Measurements from ENCODE around the gene CDH12.

CDH12 gene

GRCh38 chr5:22465616-22466015 is 387.5 kb downstream of the CDH12 start:
- no peak for TF ChIP-seq REST (IDR thresholded peaks at IDR 0.05; ENCODE audit: insufficient read depth in 1 of 2, low read depth in 2 of 2, low read length in 2 of 2)
- TF ChIP-seq TAF1 (IDR thresholded peaks at IDR 0.05; ENCODE audit: borderline replicate concordance, insufficient read depth, low read length), result no peak
- TF ChIP-seq SIN3A (IDR thresholded peaks at IDR 0.05; ENCODE audit: borderline replicate concordance, insufficient read depth, low read length), result no peak
- no peak for TF ChIP-seq POLR2AphosphoS5 (IDR thresholded peaks at IDR 0.05; ENCODE audit: low read depth, low read length)
- TF ChIP-seq FOXP2 (optimal IDR thresholded peaks at IDR 0.05; ENCODE audit: borderline replicate concordance, extremely low read depth, extremely low read length, insufficient read depth), result no peak

- TF ChIP-seq SIN3A (IDR thresholded peaks at IDR 0.05; ENCODE audit: borderline replicate concordance, insufficient read depth, low read length), result no peak
- TF ChIP-seq REST (IDR thresholded peaks at IDR 0.05; ENCODE audit: insufficient read depth in 1 of 2, low read depth in 2 of 2, low read length in 2 of 2), result no peak
- TF ChIP-seq FOXP2 (optimal IDR thresholded peaks at IDR 0.05; ENCODE audit: borderline replicate concordance, extremely low read depth, extremely low read length, insufficient read depth), result no peak
- TF ChIP-seq TAF1 (IDR thresholded peaks at IDR 0.05; ENCODE audit: borderline replicate concordance, insufficient read depth, low read length), result no peak
- no peak for TF ChIP-seq POLR2AphosphoS5 (IDR thresholded peaks at IDR 0.05; ENCODE audit: low read depth, low read length)
Measured at GRCh38 chr5:22465177-22465576, 388.0 kb downstream of the CDH12 start.

GRCh38 chr5:22460189-22460588 is 393.0 kb downstream of the CDH12 start:
- TF ChIP-seq SIN3A (IDR thresholded peaks at IDR 0.05; ENCODE audit: borderline replicate concordance, insufficient read depth, low read length), result no peak
- no peak for TF ChIP-seq REST (IDR thresholded peaks at IDR 0.05; ENCODE audit: insufficient read depth in 1 of 2, low read depth in 2 of 2, low read length in 2 of 2)
- TF ChIP-seq TAF1 (IDR thresholded peaks at IDR 0.05; ENCODE audit: borderline replicate concordance, insufficient read depth, low read length), result no peak
- no peak for TF ChIP-seq POLR2AphosphoS5 (IDR thresholded peaks at IDR 0.05; ENCODE audit: low read depth, low read length)
- no peak for TF ChIP-seq FOXP2 (optimal IDR thresholded peaks at IDR 0.05; ENCODE audit: borderline replicate concordance, extremely low read depth, extremely low read length, insufficient read depth)

- TF ChIP-seq SIN3A (IDR thresholded peaks at IDR 0.05; ENCODE audit: borderline replicate concordance, insufficient read depth, low read length) (no peak), REST (IDR thresholded peaks at IDR 0.05; ENCODE audit: insufficient read depth in 1 of 2, low read depth in 2 of 2, low read length in 2 of 2) (no peak), POLR2AphosphoS5 (IDR thresholded peaks at IDR 0.05; ENCODE audit: low read depth, low read length) (no peak), FOXP2 (optimal IDR thresholded peaks at IDR 0.05; ENCODE audit: borderline replicate concordance, extremely low read depth, extremely low read length, insufficient read depth) (no peak), TAF1 (IDR thresholded peaks at IDR 0.05; ENCODE audit: borderline replicate concordance, insufficient read depth, low read length) (no peak)
Measured at GRCh38 chr5:22432905-22433304, 420.2 kb downstream of the CDH12 start.

GRCh38 chr5:22431840-22432239 is 421.3 kb downstream of the CDH12 start:
- TF ChIP-seq REST (IDR thresholded peaks at IDR 0.05; ENCODE audit: insufficient read depth in 1 of 2, low read depth in 2 of 2, low read length in 2 of 2) (no peak), SIN3A (IDR thresholded peaks at IDR 0.05; ENCODE audit: borderline replicate concordance, insufficient read depth, low read length) (no peak), POLR2AphosphoS5 (IDR thresholded peaks at IDR 0.05; ENCODE audit: low read depth, low read length) (no peak), TAF1 (IDR thresholded peaks at IDR 0.05; ENCODE audit: borderline replicate concordance, insufficient read depth, low read length) (no peak)

Data from PFSK-1 (cell line).